K562 (cell line): ENCODE data around the gene GAPDHS. TPM values are rescaled to one million over a fixed set of nuclear protein-coding genes. Genes with fewer than 3 reads are reported as not detected.

ENCODE experiments used
- ATAC-seq: fragments of 200-7000 bp; cut with Tn5 transposase; 3 replicates; pipeline ENCODE4 v1.9.1; 2020; ENCODE audit warnings: moderate library complexity
- BruUV-seq: library from RNA; stranded (reverse); fragments of 400-500 nt; replicated peaks from 2 replicates; lab custom pipeline; 2021; lab: Mats Ljungman, UMichigan
- CTCF ChIA-PET: fragments of 300-600 bp; formaldehyde crosslinking; extraction: SDS; loops from one replicate; lab custom pipeline; 2021; ENCODE audit warnings: low intra/inter-chr PET ratio; lab: Yijun Ruan, JAX
- POLR2A ChIA-PET: fragments of 300-600, 350-650 bp; sonication (Branson Sonifier 250); formaldehyde crosslinking; extraction: SDS; loops from one replicate; lab custom pipeline; 2021; ENCODE audit warnings: antibody characterized with exemption, inconsistent platforms; lab: Yijun Ruan, JAX
- DNase-seq, 4 experiments: peaks; one replicate each; pipeline versions ENCODE4 v3.0.0 to v3.0.0-alpha.2; 2011 to 2018; ENCODE audit warnings: low spot score in 3 of 4, mixed read lengths in 3 of 4; ENCODE audit errors: extremely low read depth in 1 of 4
- FAIRE-seq: peaks from 2 replicates; lab custom pipeline; 2011; peaks lifted over from hg19 to GRCh38; lab: Jason Lieb, UNC
- H2AFZ ChIP-seq: 2 replicates; pipeline ENCODE4 v1.6.0; 2011; ENCODE audit warnings: low read depth, low read length, control low read depth, inconsistent platforms
- H3K27ac ChIP-seq: fragments of 200-600 bp; 3 replicates; pipeline ENCODE4 v1.8.0; 2011; ENCODE audit warnings: low read depth, mild to moderate bottlenecking, control low read depth, inconsistent platforms, low read length, moderate library complexity, mixed read lengths; ENCODE audit errors: extremely low read depth
- H3K27me3 ChIP-seq, 2 experiments: fragments of 300-600 bp in 1 of 2; 2 replicates in 1 of 2; 3 replicates in 1 of 2; pipeline versions ENCODE4 v1.6.0 to v1.8.0; 2011; ENCODE audit warnings: inconsistent platforms in 2 of 2, low read length in 2 of 2, mild to moderate bottlenecking in 1 of 2, mixed read lengths in 1 of 2, moderate library complexity in 1 of 2; ENCODE audit not compliant: control insufficient read depth in 2 of 2, insufficient read depth in 2 of 2
- H3K36me3 ChIP-seq: fragments of 300-600 bp; 3 replicates; pipeline ENCODE4 v1.8.0; 2011; ENCODE audit warnings: mild to moderate bottlenecking, low read length, inconsistent platforms; ENCODE audit not compliant: control insufficient read depth, insufficient read depth
- H3K4me1 ChIP-seq, 2 experiments: fragments of 200-600 bp in 1 of 2; replicated peaks in 1 of 2; 2 replicates in 1 of 2; 3 replicates in 1 of 2; pipeline versions ENCODE4 v1.5.1 to v1.8.0; 2011; ENCODE audit warnings: inconsistent platforms in 2 of 2, low read length in 2 of 2, mild to moderate bottlenecking in 1 of 2, mixed read lengths in 1 of 2, moderate library complexity in 1 of 2; ENCODE audit not compliant: control insufficient read depth in 2 of 2, insufficient read depth in 2 of 2
- H3K4me2 ChIP-seq: 2 replicates; pipeline ENCODE4 v1.6.1; 2011; ENCODE audit warnings: low read length, control low read depth, inconsistent platforms, mixed read lengths; ENCODE audit not compliant: insufficient read depth
- H3K4me3 ChIP-seq: fragments of 200-600 bp; sonication (generic), shearing (Covaris generic); 2 replicates; pipeline ENCODE4 v1.5.1; 2016; ENCODE audit warnings: control low read depth, inconsistent platforms
- H3K79me2 ChIP-seq: fragments of 200-600 bp; 3 replicates; pipeline ENCODE4 v1.8.0; 2011; ENCODE audit warnings: low read length, inconsistent platforms; ENCODE audit not compliant: control insufficient read depth, insufficient read depth
- H3K9ac ChIP-seq, 2 experiments: 2 replicates each; pipeline versions ENCODE4 v1.6.0 to v1.6.1; 2011; ENCODE audit warnings: low read depth in 2 of 2, low read length in 2 of 2, control low read depth in 1 of 2, inconsistent platforms in 1 of 2, mild to moderate bottlenecking in 1 of 2, mixed read lengths in 1 of 2; ENCODE audit not compliant: insufficient read depth in 1 of 2
- H3K9me1 ChIP-seq: one replicate; pipeline ENCODE4 v1.6.0; 2011; ENCODE audit warnings: inconsistent platforms, mild to moderate bottlenecking, low read length, moderate library complexity; ENCODE audit not compliant: control insufficient read depth, insufficient read depth
- H3K9me3 ChIP-seq: replicated peaks from 2 replicates; pipeline ENCODE4 v1.5.1; 2011; ENCODE audit warnings: low read depth, low read length, inconsistent platforms; ENCODE audit not compliant: control insufficient read depth, insufficient read depth
- H4K20me1 ChIP-seq: replicated peaks from 2 replicates; pipeline ENCODE4 v1.6.1; 2011; ENCODE audit warnings: low read length, inconsistent platforms, mixed read lengths; ENCODE audit not compliant: control insufficient read depth, insufficient read depth
- PHB2 ChIP-seq: fragments of 450-650 bp; IDR thresholded peaks from 2 replicates; pipeline ENCODE4 v1.6.1; 2017; ENCODE audit warnings: low read depth
- PRDM10 ChIP-seq: fragments of 450-650 bp; IDR thresholded peaks from 2 replicates; pipeline ENCODE4 v1.6.1; 2018; ENCODE audit not compliant: partially characterized antibody
- SFPQ ChIP-seq: fragments of 200-400 bp; formaldehyde crosslinking; IDR thresholded peaks from 2 replicates; pipeline ENCODE4 v1.6.1; 2017; ENCODE audit warnings: mild to moderate bottlenecking, low read depth, low read length, moderate library complexity
- SPI1 ChIP-seq: IDR thresholded peaks from 2 replicates; pipeline ENCODE4 v1.6.1; 2011; ENCODE audit warnings: low read depth, low read length, control low read depth, borderline replicate concordance
- TEAD4 ChIP-seq, 2 experiments: sonication (generic) in 1 of 2; formaldehyde crosslinking in 1 of 2; IDR thresholded peaks; 2 replicates each; pipeline versions ENCODE4 v1.6.1 to v1.8.0; 2012 to 2022; ENCODE audit warnings: borderline replicate concordance in 1 of 2, inconsistent platforms in 1 of 2, low read length in 1 of 2, mild to moderate bottlenecking in 1 of 2, missing genetic modification reagents in 1 of 2
- ZBED1 ChIP-seq: IDR thresholded peaks from 2 replicates; pipeline ENCODE4 v1.6.1; 2014
- ZNF133 ChIP-seq: fragments of 250-450 bp; sonication (Bioruptor Pico); IDR thresholded peaks from 2 replicates; pipeline ENCODE4 v1.4.0; 2020; ENCODE audit warnings: mild to moderate bottlenecking
- ZNF431 ChIP-seq: sonication (generic); formaldehyde crosslinking; IDR thresholded peaks from 2 replicates; pipeline ENCODE4 v1.8.0; 2022; ENCODE audit warnings: mild to moderate bottlenecking, missing genetic modification reagents
- ZZZ3 ChIP-seq: fragments of 450-650 bp; IDR thresholded peaks from 2 replicates; pipeline ENCODE4 v1.6.1; 2016; ENCODE audit warnings: antibody characterized with exemption, mild to moderate bottlenecking, moderate library complexity
- WGBS: fragments of 100-300 bp; shearing (Covaris generic); methylation state at CpG from one replicate; pipeline ENCODE4 v1.1.6; 2016; ENCODE audit warnings: low coverage, mixed read lengths; ENCODE audit not compliant: insufficient coverage; ENCODE audit errors: missing lambda C conversion rate; 5-methylcytosine and 5-hydroxymethylcytosine counted together
- in situ Hi-C: fragments of 300-500 bp; cut with MboI; formaldehyde crosslinking; loops from 4 replicates; pipeline ENCODE4 v1.15.0; 2018; ENCODE audit warnings: inconsistent platforms, mixed read lengths
- intact Hi-C: fragments of 100-400 bp; cut with micrococcal nuclease; formaldehyde crosslinking; loops from 2 replicates; pipeline ENCODE4 v1.14.2; 2022
- polyA plus RNA-seq, 8 experiments: library from polyadenylated mRNA; depleted of rRNA in 4 of 8; stranded (reverse) in 5 of 8; unstranded in 3 of 8; fragments of >200 nt; fragmentation: Nextera tagmentation in 2 of 8; fragmentation: Illumina TruSeq in 1 of 8; extraction: Ambion mirVana in 2 of 8; extraction: Trizol in 1 of 8; gene quantifications; 2 replicates each; pipeline versions ENCODE4 v1.2.1 to v1.2.3, GENCODE V29; 2011 to 2014; ENCODE audit warnings: inconsistent platforms in 1 of 8, missing spikeins in 1 of 8
- total RNA-seq, 7 experiments: library from RNA; depleted of rRNA in 6 of 7; stranded (reverse); fragments of >200 nt in 6 of 7; fragmentation: Illumina TruSeq in 2 of 7; extraction: Trizol in 2 of 7; gene quantifications; 2 replicates each; pipeline versions ENCODE4 v1.2.1 to v1.2.3, GENCODE V29; 2011 to 2021; ENCODE audit warnings: low replicate concordance in 1 of 7
- TF ChIP-seq, protein P1 (sequence below): sonication (generic); formaldehyde crosslinking; IDR thresholded peaks from 2 replicates; pipeline ENCODE4 v1.8.0; 2023; ENCODE audit warnings: missing genetic modification reagents, mild to moderate bottlenecking, borderline replicate concordance

Gene GAPDHS
- total and polyA plus RNA-seq, 9 of the 15 experiments (the other 6 are each of a cell fraction or from before 2014, with no cell fraction given): 0.08 to 0.12 TPM; not detected in 7

GRCh38 chr19:35578707-35579106 is 45.5 kb downstream of the GAPDHS start:
- ATAC-seq: no peak
- DNase-seq: no peak
- TF ChIP-seq TEAD4 (IDR thresholded peaks at IDR 0.05; ENCODE audit: low read length) (no peak), TEAD4 (CRISPR knock-in tag; IDR thresholded peaks at IDR 0.05; ENCODE audit: borderline replicate concordance) (no peak), SFPQ (no peak), ZNF133 (CRISPR knock-in tag) (no peak), ZZZ3 (no peak), ZBED1 (no peak), SPI1 (no peak), PHB2 (no peak), PRDM10 (no peak), ZNF431 (no peak)
- TF ChIP-seq, protein P1, sequence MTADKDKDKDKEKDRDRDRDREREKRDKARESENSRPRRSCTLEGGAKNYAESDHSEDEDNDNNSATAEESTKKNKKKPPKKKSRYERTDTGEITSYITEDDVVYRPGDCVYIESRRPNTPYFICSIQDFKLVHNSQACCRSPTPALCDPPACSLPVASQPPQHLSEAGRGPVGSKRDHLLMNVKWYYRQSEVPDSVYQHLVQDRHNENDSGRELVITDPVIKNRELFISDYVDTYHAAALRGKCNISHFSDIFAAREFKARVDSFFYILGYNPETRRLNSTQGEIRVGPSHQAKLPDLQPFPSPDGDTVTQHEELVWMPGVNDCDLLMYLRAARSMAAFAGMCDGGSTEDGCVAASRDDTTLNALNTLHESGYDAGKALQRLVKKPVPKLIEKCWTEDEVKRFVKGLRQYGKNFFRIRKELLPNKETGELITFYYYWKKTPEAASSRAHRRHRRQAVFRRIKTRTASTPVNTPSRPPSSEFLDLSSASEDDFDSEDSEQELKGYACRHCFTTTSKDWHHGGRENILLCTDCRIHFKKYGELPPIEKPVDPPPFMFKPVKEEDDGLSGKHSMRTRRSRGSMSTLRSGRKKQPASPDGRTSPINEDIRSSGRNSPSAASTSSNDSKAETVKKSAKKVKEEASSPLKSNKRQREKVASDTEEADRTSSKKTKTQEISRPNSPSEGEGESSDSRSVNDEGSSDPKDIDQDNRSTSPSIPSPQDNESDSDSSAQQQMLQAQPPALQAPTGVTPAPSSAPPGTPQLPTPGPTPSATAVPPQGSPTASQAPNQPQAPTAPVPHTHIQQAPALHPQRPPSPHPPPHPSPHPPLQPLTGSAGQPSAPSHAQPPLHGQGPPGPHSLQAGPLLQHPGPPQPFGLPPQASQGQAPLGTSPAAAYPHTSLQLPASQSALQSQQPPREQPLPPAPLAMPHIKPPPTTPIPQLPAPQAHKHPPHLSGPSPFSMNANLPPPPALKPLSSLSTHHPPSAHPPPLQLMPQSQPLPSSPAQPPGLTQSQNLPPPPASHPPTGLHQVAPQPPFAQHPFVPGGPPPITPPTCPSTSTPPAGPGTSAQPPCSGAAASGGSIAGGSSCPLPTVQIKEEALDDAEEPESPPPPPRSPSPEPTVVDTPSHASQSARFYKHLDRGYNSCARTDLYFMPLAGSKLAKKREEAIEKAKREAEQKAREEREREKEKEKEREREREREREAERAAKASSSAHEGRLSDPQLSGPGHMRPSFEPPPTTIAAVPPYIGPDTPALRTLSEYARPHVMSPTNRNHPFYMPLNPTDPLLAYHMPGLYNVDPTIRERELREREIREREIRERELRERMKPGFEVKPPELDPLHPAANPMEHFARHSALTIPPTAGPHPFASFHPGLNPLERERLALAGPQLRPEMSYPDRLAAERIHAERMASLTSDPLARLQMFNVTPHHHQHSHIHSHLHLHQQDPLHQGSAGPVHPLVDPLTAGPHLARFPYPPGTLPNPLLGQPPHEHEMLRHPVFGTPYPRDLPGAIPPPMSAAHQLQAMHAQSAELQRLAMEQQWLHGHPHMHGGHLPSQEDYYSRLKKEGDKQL (CRISPR knock-in tag): no peak

More at GRCh38 chr19:35578707-35579106, 45.5 kb downstream of the GAPDHS start:
- 0 out of 5 replicates have a peak, but pooled peaks cover 0 to 2% of the 10 kb centered on the region in 2 experiments for H3K27me3 ChIP-seq
- no peak overlapping the region for H3K9ac ChIP-seq
- no peak overlapping the region for H3K4me3 ChIP-seq
- no peak overlapping the region for H3K27ac ChIP-seq
- in situ Hi-C loops: no loop called here
- no peaks in the 10 kb centered on the region for H3K36me3 ChIP-seq
- no peak overlapping the region for H2AFZ ChIP-seq
- no TSS peak for BruUV-seq
- ChIA-PET CTCF (no interaction called here), POLR2A (interaction anchor here (0.9 kb wide), 1 partner anchor 21 kb away, joined by 3 read pairs; no protein-coding TSS in a partner anchor)
- no peak overlapping the region for H3K4me2 ChIP-seq
- H3K79me2 ChIP-seq: no peaks in the 10 kb centered on the region
- H3K9me3 ChIP-seq: peaks cover 11% of the 10 kb centered on the region; the same call in 1 of the 2 replicates
- whole genome bisulfite sequencing: 0% methylated on average over 7 of the region's 7 CpGs
- H3K9me1 ChIP-seq: no peaks in the 10 kb centered on the region
- no peaks in the 10 kb centered on the region for H3K4me1 ChIP-seq
- FAIRE-seq: no peak
- intact Hi-C loops: no loop called here
- no peaks in the 10 kb centered on the region for H4K20me1 ChIP-seq
